OCI-M1 (cell line): ENCODE measurements around the gene AANAT.
A peak's percentile ranks its signal among the peaks of the same experiment; 100 is the strongest.

Experiments
- DNase-seq: peaks from one replicate; lab custom pipeline; 2025; lab: John Stamatoyannopoulos, UW

The AANAT gene

GRCh38 chr17:76468634-76469010, 1.2 kb downstream of the AANAT start:
- DNase-seq: no peak

- DNase-seq: no peak
Observed at GRCh38 chr17:76469076-76469990, 1.9 kb downstream of the AANAT start.

GRCh38 chr17:76469991-76470739, 2.8 kb downstream of the AANAT start:
- DNase-seq: no peak

- no peak for DNase-seq
Observed at GRCh38 chr17:76471498-76472257, 4.3 kb downstream of the AANAT start.

GRCh38 chr17:76472258-76472645, 4.8 kb downstream of the AANAT start:
- DNase-seq: no peak

- no peak for DNase-seq
Observed at GRCh38 chr17:76472726-76473125, 5.3 kb downstream of the AANAT start.

GRCh38 chr17:76473541-76473985, 6.2 kb downstream of the AANAT start:
- peak; percentile 15 for DNase-seq

GRCh38 chr17:76474238-76474637, 6.8 kb downstream of the AANAT start:
- no peak for DNase-seq

GRCh38 chr17:76474894-76475293, 7.5 kb downstream of the AANAT start:
- DNase-seq: no peak

- DNase-seq: no peak
Observed at GRCh38 chr17:76475302-76475701, 7.9 kb downstream of the AANAT start.

- DNase-seq: no peak
Observed at GRCh38 chr17:76476736-76477135, 9.3 kb downstream of the AANAT start.

- no peak for DNase-seq
Observed at GRCh38 chr17:76477576-76477975, 10.2 kb downstream of the AANAT start.

- no peak for DNase-seq
Observed at GRCh38 chr17:76478097-76478496, 10.7 kb downstream of the AANAT start.

GRCh38 chr17:76478730-76479514, 11.5 kb downstream of the AANAT start:
- DNase-seq: no peak

- DNase-seq: no peak
Observed at GRCh38 chr17:76479515-76480060, 12.2 kb downstream of the AANAT start.

GRCh38 chr17:76480632-76481031, 13.2 kb downstream of the AANAT start:
- no peak for DNase-seq

- no peak for DNase-seq
Observed at GRCh38 chr17:76481071-76481655, 13.8 kb downstream of the AANAT start.

- no peak for DNase-seq
Observed at GRCh38 chr17:76484228-76484725, 16.9 kb downstream of the AANAT start.

GRCh38 chr17:76485569-76485968, 18.2 kb downstream of the AANAT start:
- DNase-seq: no peak

GRCh38 chr17:76487451-76488192, 20.2 kb downstream of the AANAT start:
- DNase-seq: no peak
